Esophagus squamous epithelium (tissue), 4 donors: Measurements from ENCODE around the gene NUDCD3.

Source experiments
- CTCF ChIP-seq, 6 experiments: fragments of 450-650 bp in 4 of 6; fragments of 200-600 bp in 2 of 6; sonication (generic) in 2 of 6; IDR thresholded peaks; one replicate each; pipeline ENCODE4 v1.5.1; 2016 to 2019; ENCODE audit warnings: antibody characterized with exemption in 6 of 6, mild to moderate bottlenecking in 4 of 6, moderate library complexity in 4 of 6
- POLR2A ChIP-seq, 4 donors: fragments of 450-650 bp; IDR thresholded peaks; one replicate each; pipeline ENCODE4 v1.6.1; 2017; ENCODE audit warnings: antibody characterized with exemption in 4 of 4, mild to moderate bottlenecking in 4 of 4, moderate library complexity in 3 of 4

- TF ChIP-seq CTCF (IDR thresholded peaks at IDR 0.05) = no peak
- no peak for TF ChIP-seq POLR2A (IDR thresholded peaks at IDR 0.05)
Measured at GRCh38 chr7:44415510-44415909, 74.9 kb downstream of the NUDCD3 start.
